ENCODE data around the gene ARMH3. TPM values are rescaled to one million over a fixed set of nuclear protein-coding genes. Genes with fewer than 3 reads are reported as not detected.

ARMH3 gene
- total and polyA plus RNA-seq, 2 experiments from 2014 or later = 8.7 to 11.1 TPM

DNA sequence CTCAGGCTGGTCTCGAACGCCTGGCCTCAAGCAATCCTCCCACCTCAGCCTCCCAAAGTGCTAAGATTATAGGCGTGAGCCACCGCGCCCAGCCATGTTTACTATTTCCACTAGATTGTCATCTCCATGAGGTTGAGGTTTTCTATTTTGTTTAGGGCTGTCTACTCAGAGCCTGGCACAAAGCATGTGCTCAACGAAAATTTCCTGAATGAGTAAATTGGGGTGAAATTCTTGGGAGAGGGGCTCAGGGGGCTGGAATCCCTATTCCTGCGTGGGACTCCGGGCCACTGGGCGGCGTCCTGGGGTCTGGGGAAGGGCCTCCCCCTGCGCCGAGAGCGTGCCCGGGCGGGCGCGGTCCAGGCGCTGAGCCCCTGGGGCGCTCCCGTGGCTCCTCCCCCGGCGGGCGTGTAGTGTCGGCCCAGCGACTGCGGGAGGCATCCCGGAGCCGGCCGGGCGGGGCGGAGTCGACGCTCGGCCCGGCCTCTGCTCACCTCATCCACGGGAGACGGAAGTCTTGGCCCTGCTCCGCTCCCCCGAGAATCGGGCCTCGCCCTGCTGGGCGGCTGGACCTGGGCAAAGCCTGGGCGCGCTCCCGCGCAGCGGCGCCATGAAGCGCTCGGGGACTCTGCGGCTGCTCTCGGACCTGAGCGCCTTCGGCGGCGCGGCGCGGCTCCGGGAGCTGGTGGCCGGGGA, 9.0 kb upstream of the ARMH3 start, which contains the start of gene HPS6 (continued):
- TF ChIP-seq, protein P1, sequence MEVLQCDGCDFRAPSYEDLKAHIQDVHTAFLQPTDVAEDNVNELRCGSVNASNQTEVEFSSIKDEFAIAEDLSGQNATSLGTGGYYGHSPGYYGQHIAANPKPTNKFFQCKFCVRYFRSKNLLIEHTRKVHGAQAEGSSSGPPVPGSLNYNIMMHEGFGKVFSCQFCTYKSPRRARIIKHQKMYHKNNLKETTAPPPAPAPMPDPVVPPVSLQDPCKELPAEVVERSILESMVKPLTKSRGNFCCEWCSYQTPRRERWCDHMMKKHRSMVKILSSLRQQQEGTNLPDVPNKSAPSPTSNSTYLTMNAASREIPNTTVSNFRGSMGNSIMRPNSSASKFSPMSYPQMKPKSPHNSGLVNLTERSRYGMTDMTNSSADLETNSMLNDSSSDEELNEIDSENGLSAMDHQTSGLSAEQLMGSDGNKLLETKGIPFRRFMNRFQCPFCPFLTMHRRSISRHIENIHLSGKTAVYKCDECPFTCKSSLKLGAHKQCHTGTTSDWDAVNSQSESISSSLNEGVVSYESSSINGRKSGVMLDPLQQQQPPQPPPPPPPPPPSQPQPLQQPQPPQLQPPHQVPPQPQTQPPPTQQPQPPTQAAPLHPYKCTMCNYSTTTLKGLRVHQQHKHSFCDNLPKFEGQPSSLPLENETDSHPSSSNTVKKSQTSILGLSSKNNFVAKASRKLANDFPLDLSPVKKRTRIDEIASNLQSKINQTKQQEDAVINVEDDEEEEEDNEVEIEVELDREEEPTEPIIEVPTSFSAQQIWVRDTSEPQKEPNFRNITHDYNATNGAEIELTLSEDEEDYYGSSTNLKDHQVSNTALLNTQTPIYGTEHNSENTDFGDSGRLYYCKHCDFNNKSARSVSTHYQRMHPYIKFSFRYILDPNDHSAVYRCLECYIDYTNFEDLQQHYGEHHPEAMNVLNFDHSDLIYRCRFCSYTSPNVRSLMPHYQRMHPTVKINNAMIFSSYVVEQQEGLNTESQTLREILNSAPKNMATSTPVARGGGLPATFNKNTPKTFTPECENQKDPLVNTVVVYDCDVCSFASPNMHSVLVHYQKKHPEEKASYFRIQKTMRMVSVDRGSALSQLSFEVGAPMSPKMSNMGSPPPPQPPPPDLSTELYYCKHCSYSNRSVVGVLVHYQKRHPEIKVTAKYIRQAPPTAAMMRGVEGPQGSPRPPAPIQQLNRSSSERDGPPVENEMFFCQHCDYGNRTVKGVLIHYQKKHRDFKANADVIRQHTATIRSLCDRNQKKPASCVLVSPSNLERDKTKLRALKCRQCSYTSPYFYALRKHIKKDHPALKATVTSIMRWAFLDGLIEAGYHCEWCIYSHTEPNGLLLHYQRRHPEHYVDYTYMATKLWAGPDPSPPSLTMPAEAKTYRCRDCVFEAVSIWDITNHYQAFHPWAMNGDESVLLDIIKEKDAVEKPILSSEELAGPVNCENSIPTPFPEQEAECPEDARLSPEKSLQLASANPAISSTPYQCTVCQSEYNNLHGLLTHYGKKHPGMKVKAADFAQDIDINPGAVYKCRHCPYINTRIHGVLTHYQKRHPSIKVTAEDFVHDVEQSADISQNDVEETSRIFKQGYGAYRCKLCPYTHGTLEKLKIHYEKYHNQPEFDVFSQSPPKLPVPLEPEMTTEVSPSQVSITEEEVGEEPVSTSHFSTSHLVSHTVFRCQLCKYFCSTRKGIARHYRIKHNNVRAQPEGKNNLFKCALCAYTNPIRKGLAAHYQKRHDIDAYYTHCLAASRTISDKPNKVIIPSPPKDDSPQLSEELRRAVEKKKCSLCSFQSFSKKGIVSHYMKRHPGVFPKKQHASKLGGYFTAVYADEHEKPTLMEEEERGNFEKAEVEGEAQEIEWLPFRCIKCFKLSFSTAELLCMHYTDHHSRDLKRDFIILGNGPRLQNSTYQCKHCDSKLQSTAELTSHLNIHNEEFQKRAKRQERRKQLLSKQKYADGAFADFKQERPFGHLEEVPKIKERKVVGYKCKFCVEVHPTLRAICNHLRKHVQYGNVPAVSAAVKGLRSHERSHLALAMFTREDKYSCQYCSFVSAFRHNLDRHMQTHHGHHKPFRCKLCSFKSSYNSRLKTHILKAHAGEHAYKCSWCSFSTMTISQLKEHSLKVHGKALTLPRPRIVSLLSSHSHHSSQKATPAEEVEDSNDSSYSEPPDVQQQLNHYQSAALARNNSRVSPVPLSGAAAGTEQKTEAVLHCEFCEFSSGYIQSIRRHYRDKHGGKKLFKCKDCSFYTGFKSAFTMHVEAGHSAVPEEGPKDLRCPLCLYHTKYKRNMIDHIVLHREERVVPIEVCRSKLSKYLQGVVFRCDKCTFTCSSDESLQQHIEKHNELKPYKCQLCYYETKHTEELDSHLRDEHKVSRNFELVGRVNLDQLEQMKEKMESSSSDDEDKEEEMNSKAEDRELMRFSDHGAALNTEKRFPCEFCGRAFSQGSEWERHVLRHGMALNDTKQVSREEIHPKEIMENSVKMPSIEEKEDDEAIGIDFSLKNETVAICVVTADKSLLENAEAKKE (CRISPR knock-in tag; IDR thresholded peaks at IDR 0.05) = no peak
- TF ChIP-seq, protein P2, sequence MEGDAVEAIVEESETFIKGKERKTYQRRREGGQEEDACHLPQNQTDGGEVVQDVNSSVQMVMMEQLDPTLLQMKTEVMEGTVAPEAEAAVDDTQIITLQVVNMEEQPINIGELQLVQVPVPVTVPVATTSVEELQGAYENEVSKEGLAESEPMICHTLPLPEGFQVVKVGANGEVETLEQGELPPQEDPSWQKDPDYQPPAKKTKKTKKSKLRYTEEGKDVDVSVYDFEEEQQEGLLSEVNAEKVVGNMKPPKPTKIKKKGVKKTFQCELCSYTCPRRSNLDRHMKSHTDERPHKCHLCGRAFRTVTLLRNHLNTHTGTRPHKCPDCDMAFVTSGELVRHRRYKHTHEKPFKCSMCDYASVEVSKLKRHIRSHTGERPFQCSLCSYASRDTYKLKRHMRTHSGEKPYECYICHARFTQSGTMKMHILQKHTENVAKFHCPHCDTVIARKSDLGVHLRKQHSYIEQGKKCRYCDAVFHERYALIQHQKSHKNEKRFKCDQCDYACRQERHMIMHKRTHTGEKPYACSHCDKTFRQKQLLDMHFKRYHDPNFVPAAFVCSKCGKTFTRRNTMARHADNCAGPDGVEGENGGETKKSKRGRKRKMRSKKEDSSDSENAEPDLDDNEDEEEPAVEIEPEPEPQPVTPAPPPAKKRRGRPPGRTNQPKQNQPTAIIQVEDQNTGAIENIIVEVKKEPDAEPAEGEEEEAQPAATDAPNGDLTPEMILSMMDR (conservative IDR thresholded peaks at IDR 0.05; ENCODE audit: low read depth in 2 of 2) = peak; percentile 28 to 45; a peak in 3 of 4 replicates
- peak; percentile 70 for TF ChIP-seq CREB1 (CRISPR knock-in tag; IDR thresholded peaks at IDR 0.05; ENCODE audit: low read depth)
- TF ChIP-seq, protein P3, sequence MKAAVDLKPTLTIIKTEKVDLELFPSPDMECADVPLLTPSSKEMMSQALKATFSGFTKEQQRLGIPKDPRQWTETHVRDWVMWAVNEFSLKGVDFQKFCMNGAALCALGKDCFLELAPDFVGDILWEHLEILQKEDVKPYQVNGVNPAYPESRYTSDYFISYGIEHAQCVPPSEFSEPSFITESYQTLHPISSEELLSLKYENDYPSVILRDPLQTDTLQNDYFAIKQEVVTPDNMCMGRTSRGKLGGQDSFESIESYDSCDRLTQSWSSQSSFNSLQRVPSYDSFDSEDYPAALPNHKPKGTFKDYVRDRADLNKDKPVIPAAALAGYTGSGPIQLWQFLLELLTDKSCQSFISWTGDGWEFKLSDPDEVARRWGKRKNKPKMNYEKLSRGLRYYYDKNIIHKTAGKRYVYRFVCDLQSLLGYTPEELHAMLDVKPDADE (IDR thresholded peaks at IDR 0.05) = peak; percentile 43; the same call in 1 of the 2 replicates
- no peak for TF ChIP-seq JUNB (IDR thresholded peaks at IDR 0.05; ENCODE audit: unreplicated experiment)
